Peyer's patch (tissue), 4 donors: ENCODE measurements around the gene KITLG. TPM values are rescaled to one million over a fixed set of nuclear protein-coding genes. Genes with fewer than 3 reads are reported as not detected.

Experiments used
- DNase-seq, 3 donors: peaks; one replicate each; pipeline ENCODE4 v3.0.0-alpha.2; 2017 to 2019
- H3K27ac ChIP-seq, 4 donors: fragments of 200-600 bp; sonication (generic); one replicate each; pipeline ENCODE4 v1.5.1; 2016 to 2019
- H3K27me3 ChIP-seq, 2 donors: fragments of 200-600 bp; sonication (generic); one replicate each; pipeline ENCODE4 v1.5.1; 2019
- H3K36me3 ChIP-seq, 3 donors: fragments of 200-600 bp; sonication (generic); one replicate each; pipeline ENCODE4 v1.5.1; 2016 to 2019
- H3K4me1 ChIP-seq, 4 donors: fragments of 200-600 bp; sonication (generic); one replicate each; pipeline ENCODE4 v1.5.1; 2016 to 2019
- H3K4me3 ChIP-seq, 4 donors: fragments of 200-600 bp; sonication (generic); 1 replicate in 3 of 4; 2 replicates in 1 of 4; pipeline ENCODE4 v1.5.1; 2016 to 2019; ENCODE audit warnings: mild to moderate bottlenecking in 1 of 4
- H3K9me3 ChIP-seq, 4 donors: fragments of 200-600 bp; sonication (generic); one replicate each; pipeline ENCODE4 v1.5.1; 2016 to 2019; ENCODE audit warnings: mild to moderate bottlenecking in 1 of 4
- POLR2A ChIP-seq, 2 donors: fragments of 450-650 bp; IDR thresholded peaks; one replicate each; pipeline ENCODE4 v1.5.1; 2017; ENCODE audit warnings: antibody characterized with exemption in 2 of 2, mild to moderate bottlenecking in 2 of 2, moderate library complexity in 2 of 2
- total RNA-seq, 4 donors: library from RNA; depleted of rRNA; stranded (reverse); fragments of >200 nt; gene quantifications; one replicate each; pipeline ENCODE4 v1.1.0, GENCODE V29; 2016
- TF ChIP-seq, protein P1 (sequence below), 6 experiments: fragments of 450-650 bp in 4 of 6; fragments of 200-600 bp in 2 of 6; sonication (generic) in 1 of 6; IDR thresholded peaks; one replicate each; pipeline ENCODE4 v1.5.1; 2017 to 2019; ENCODE audit warnings: antibody characterized with exemption in 6 of 6, mild to moderate bottlenecking in 3 of 6, moderate library complexity in 1 of 6

Gene KITLG
- total RNA-seq, 4 donors from 2014 or later: 5.2 to 29.7 (median 9.3) TPM

DNA sequence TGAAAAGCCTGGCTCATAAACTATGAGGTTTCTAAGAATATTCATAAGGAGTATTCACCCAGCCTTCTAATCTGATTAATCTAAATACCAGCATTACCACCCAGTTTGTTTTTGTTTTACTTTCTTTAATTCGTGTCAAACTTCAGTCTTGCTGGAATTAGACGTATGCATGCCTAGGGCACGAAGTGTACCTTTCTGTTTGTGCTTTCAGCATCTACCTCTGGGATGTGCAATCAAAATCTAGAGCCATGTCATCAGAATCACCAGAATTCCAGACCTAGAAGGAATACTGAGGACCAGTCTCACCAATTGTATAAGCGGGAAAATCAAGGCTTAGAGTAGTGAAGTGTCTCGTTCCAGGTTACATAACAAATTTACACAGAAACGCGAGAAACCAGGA is 57.3 kb downstream of the KITLG start:
- Histone ChIP-seq H3K4me3 (no peak overlapping the region), H3K27me3 (no peaks in the 10 kb centered on the region), H3K4me1 (no peaks in the 10 kb centered on the region), H3K36me3 (peaks cover 0 to 4% (median 0%) of the 10 kb centered on the region in 3 donors), H3K27ac (no peak overlapping the region), H3K9me3 (no peaks in the 10 kb centered on the region)
- no peak for DNase-seq
- TF ChIP-seq, protein P1, sequence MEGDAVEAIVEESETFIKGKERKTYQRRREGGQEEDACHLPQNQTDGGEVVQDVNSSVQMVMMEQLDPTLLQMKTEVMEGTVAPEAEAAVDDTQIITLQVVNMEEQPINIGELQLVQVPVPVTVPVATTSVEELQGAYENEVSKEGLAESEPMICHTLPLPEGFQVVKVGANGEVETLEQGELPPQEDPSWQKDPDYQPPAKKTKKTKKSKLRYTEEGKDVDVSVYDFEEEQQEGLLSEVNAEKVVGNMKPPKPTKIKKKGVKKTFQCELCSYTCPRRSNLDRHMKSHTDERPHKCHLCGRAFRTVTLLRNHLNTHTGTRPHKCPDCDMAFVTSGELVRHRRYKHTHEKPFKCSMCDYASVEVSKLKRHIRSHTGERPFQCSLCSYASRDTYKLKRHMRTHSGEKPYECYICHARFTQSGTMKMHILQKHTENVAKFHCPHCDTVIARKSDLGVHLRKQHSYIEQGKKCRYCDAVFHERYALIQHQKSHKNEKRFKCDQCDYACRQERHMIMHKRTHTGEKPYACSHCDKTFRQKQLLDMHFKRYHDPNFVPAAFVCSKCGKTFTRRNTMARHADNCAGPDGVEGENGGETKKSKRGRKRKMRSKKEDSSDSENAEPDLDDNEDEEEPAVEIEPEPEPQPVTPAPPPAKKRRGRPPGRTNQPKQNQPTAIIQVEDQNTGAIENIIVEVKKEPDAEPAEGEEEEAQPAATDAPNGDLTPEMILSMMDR (IDR thresholded peaks at IDR 0.05): no peak

DNA sequence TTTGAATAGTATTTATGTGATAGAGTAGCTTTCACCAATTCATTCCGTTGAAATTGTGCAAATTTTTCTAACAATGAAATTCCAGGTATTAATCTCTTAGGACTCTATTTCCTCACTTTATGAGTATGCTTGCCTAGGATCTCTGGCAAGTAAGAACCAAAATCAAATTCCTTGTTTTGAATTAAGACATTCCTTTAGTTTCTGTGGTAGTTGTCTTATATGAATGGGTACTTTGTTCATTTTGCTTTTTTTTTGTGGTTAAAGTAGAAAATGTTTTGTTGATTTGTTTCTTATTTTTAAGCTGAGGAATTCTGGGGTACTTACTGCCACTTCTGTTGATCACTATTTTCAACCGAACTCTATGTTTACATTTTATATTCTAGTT is 59.8 kb downstream of the KITLG start:
- Histone ChIP-seq H3K9me3 (no peaks in the 10 kb centered on the region), H3K4me1 (no peaks in the 10 kb centered on the region), H3K27ac (peak overlapping the region in 1 of 4 donors; percentile 5), H3K4me3 (no peak overlapping the region), H3K36me3 (peaks cover 0 to 5% (median 0%) of the 10 kb centered on the region in 3 donors), H3K27me3 (no peaks in the 10 kb centered on the region)
- TF ChIP-seq POLR2A (IDR thresholded peaks at IDR 0.05): no peak
- TF ChIP-seq, protein P1 (IDR thresholded peaks at IDR 0.05): no peak
- no peak for DNase-seq

DNA sequence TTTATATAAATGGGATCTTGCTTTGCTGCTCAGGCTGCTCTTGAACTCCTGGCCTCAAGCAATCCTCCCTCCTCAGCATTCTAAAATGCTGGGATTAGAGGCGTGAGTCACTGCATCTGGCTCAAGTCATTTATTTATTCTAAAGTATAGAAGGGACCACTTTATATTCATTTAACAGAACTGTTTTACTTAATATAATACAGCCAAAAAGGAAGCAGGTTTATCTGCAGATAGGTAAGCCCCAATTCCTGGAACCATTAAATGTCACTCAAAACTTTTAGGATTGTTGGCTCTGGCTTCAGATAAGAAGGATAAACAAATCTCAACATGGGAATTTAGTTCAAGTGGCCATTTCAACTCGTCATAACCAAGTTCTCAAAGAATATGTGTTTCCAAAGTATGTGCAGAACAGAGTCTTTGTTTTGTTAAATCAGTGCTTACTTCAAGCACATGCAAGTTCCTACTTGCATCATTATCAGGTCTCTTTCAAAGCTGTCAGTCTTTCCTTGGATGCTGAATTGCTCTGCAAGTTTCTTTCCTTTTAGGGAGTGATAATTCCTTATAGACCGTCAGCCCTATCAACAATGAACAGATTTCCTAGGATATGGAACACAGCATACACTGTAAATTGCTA is 60.4 kb downstream of the KITLG start:
- Histone ChIP-seq H3K4me1 (no peaks in the 10 kb centered on the region), H3K9me3 (no peaks in the 10 kb centered on the region), H3K27me3 (no peaks in the 10 kb centered on the region), H3K4me3 (no peak overlapping the region), H3K36me3 (peaks cover 0 to 5% (median 0%) of the 10 kb centered on the region in 3 donors), H3K27ac (peak overlapping the region in 1 of 4 donors; percentile 5)
- TF ChIP-seq POLR2A (IDR thresholded peaks at IDR 0.05): no peak
- TF ChIP-seq, protein P1 (IDR thresholded peaks at IDR 0.05): no peak
- no peak for DNase-seq

DNA sequence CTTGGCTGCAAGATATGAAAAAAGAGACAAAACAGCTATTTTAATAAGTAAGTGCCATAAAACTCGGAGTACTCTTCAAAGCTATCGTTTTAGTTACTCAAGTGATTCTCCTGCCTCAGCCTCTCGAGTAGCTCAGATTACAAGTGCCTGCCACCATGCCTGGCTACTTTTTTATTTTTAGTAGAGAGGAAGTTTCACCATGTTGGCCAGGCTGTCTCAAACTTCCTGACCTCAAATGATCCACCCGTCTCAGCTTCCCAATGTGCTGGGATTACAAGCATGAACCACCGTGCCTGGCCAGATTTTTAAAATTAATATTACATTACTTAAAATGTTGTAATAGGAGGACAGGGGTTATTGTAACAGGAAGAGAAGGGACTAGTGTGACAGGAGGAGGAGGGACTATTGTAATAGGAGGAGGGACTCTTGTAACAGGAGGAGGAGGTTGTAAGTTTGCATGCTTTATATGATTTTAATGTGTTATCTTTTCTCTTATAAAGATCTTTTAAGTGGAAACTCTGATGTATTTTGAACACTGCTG is 61.3 kb downstream of the KITLG start:
- Histone ChIP-seq H3K9me3 (no peaks in the 10 kb centered on the region), H3K36me3 (peaks cover 0 to 5% (median 0%) of the 10 kb centered on the region in 3 donors), H3K27ac (no peak overlapping the region), H3K27me3 (no peaks in the 10 kb centered on the region), H3K4me1 (no peaks in the 10 kb centered on the region), H3K4me3 (no peak overlapping the region)
- no peak for DNase-seq
- no peak for TF ChIP-seq POLR2A (IDR thresholded peaks at IDR 0.05)
- TF ChIP-seq, protein P1 (IDR thresholded peaks at IDR 0.05): no peak

DNA sequence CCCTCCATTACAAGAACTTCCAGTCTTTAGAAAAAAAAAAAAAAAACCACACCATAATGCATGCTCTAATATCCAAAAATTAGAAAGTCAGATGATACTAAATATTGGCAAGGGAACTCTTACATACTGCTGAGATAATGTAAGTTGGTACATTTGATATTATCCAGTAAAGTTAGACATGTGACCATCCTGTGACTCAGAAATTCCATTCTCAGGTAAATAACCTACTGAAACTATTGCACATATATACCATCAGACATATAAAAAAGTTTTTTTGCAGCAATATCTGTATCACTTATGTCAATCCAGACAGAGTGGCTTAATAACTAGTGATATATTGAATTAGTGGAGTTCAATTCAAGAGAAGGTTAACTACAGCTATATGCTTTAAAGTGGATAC is 63.5 kb downstream of the KITLG start:
- no peaks in the 10 kb centered on the region for H3K9me3 ChIP-seq
- no peaks in the 10 kb centered on the region for H3K4me1 ChIP-seq
- no peaks in the 10 kb centered on the region for H3K27me3 ChIP-seq
- H3K36me3 ChIP-seq: peaks cover 0 to 5% (median 0%) of the 10 kb centered on the region in 3 donors
- no peak overlapping the region for H3K4me3 ChIP-seq
- no peak overlapping the region for H3K27ac ChIP-seq
- TF ChIP-seq POLR2A (IDR thresholded peaks at IDR 0.05): no peak
- TF ChIP-seq, protein P1 (IDR thresholded peaks at IDR 0.05): no peak
- no peak for DNase-seq
